Nephron progenitor cell (in vitro differentiated cells): ENCODE results near the gene ABCC4.

Source experiments
- DNase-seq: peaks from one replicate; pipeline ENCODE4 v3.0.0; 2021
- H3K27ac Mint-ChIP-seq: 2 replicates; pipeline ENCODE4 v1.8.0; 2021; ENCODE audit warnings: mild to moderate bottlenecking, moderate library complexity, mixed read lengths
- H3K27me3 Mint-ChIP-seq: 2 replicates; pipeline ENCODE4 v1.8.0; 2021; ENCODE audit warnings: mild to moderate bottlenecking, low read depth, mixed read lengths; ENCODE audit not compliant: poor library complexity
- H3K36me3 Mint-ChIP-seq: 2 replicates; pipeline ENCODE4 v1.8.0; 2021; ENCODE audit warnings: low read depth, mixed read lengths
- H3K4me1 Mint-ChIP-seq: 2 replicates; pipeline ENCODE4 v1.8.0; 2021; ENCODE audit warnings: mixed read lengths
- H3K4me3 Mint-ChIP-seq: 2 replicates; pipeline ENCODE4 v1.8.0; 2021; ENCODE audit warnings: mild to moderate bottlenecking, moderate library complexity, mixed read lengths
- H3K9me3 Mint-ChIP-seq: 2 replicates; pipeline ENCODE4 v1.8.0; 2021; ENCODE audit warnings: mild to moderate bottlenecking, moderate library complexity, mixed read lengths
- TF ChIP-seq, protein P1 (sequence below): fragments of 200-600 bp; sonication (generic); IDR thresholded peaks from 2 replicates; pipeline ENCODE4 v1.5.0; 2021; ENCODE audit warnings: antibody characterized with exemption

Gene ABCC4

GRCh38 chr13:94987081-94987480 is 314.2 kb downstream of the ABCC4 start:
- no peaks in the 10 kb centered on the region for H3K4me1 Mint-ChIP-seq
- no peak overlapping the region for H3K27ac Mint-ChIP-seq
- no peaks in the 10 kb centered on the region for H3K36me3 Mint-ChIP-seq
- no peak for DNase-seq
- TF ChIP-seq, protein P1, sequence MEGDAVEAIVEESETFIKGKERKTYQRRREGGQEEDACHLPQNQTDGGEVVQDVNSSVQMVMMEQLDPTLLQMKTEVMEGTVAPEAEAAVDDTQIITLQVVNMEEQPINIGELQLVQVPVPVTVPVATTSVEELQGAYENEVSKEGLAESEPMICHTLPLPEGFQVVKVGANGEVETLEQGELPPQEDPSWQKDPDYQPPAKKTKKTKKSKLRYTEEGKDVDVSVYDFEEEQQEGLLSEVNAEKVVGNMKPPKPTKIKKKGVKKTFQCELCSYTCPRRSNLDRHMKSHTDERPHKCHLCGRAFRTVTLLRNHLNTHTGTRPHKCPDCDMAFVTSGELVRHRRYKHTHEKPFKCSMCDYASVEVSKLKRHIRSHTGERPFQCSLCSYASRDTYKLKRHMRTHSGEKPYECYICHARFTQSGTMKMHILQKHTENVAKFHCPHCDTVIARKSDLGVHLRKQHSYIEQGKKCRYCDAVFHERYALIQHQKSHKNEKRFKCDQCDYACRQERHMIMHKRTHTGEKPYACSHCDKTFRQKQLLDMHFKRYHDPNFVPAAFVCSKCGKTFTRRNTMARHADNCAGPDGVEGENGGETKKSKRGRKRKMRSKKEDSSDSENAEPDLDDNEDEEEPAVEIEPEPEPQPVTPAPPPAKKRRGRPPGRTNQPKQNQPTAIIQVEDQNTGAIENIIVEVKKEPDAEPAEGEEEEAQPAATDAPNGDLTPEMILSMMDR: no peak
- H3K9me3 Mint-ChIP-seq: no peaks in the 10 kb centered on the region
- H3K4me3 Mint-ChIP-seq: no peak overlapping the region
- peaks cover 10% of the 10 kb centered on the region for H3K27me3 Mint-ChIP-seq

DNA sequence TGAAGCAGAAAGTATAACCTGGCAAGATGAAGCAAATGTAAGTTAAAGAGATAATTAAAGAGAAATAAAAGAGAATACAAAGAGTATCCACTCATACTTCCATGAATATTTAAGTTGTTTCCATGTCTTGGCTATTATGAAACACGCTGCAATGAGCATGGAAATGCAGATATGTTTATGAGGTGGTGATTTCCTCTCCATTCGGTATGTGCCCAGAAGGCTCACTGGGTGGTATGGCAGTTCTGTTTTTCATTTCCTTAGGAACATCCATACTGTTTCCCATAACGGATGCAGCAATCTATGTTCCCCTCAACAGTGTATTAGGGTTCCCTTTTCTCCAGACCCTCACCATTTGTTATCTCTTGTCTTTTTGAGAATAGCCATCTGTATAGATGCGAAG is 316.3 kb downstream of the ABCC4 start:
- H3K27ac Mint-ChIP-seq: no peak overlapping the region
- no peaks in the 10 kb centered on the region for H3K4me1 Mint-ChIP-seq
- no peak for DNase-seq
- H3K36me3 Mint-ChIP-seq: no peaks in the 10 kb centered on the region
- TF ChIP-seq, protein P1: no peak
- H3K4me3 Mint-ChIP-seq: no peak overlapping the region
- H3K27me3 Mint-ChIP-seq: peaks cover 5% of the 10 kb centered on the region
- no peaks in the 10 kb centered on the region for H3K9me3 Mint-ChIP-seq

DNA sequence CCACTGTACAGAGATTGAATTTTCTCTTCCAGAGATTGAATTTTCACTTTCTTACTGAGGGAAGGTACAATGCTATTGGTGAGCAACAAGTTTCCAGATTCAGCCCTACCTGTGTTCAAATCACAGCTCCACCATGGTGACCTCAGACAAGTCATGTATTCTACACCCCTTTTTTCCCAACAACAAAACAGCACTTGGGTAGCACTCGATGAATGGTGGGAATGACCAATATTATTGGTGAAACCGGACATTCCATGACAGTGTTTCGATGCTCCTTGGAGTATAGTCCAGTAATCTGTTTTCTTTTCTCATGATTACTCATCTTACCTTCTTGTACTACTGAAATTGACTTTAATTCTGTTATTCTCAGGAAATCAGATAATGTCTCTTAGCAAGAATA is 322.7 kb downstream of the ABCC4 start:
- peaks cover 5% of the 10 kb centered on the region for H3K9me3 Mint-ChIP-seq
- no peaks in the 10 kb centered on the region for H3K36me3 Mint-ChIP-seq
- H3K4me3 Mint-ChIP-seq: no peak overlapping the region
- TF ChIP-seq, protein P1: no peak
- H3K4me1 Mint-ChIP-seq: no peaks in the 10 kb centered on the region
- peaks cover 7% of the 10 kb centered on the region for H3K27me3 Mint-ChIP-seq
- DNase-seq: no peak
- no peak overlapping the region for H3K27ac Mint-ChIP-seq

DNA sequence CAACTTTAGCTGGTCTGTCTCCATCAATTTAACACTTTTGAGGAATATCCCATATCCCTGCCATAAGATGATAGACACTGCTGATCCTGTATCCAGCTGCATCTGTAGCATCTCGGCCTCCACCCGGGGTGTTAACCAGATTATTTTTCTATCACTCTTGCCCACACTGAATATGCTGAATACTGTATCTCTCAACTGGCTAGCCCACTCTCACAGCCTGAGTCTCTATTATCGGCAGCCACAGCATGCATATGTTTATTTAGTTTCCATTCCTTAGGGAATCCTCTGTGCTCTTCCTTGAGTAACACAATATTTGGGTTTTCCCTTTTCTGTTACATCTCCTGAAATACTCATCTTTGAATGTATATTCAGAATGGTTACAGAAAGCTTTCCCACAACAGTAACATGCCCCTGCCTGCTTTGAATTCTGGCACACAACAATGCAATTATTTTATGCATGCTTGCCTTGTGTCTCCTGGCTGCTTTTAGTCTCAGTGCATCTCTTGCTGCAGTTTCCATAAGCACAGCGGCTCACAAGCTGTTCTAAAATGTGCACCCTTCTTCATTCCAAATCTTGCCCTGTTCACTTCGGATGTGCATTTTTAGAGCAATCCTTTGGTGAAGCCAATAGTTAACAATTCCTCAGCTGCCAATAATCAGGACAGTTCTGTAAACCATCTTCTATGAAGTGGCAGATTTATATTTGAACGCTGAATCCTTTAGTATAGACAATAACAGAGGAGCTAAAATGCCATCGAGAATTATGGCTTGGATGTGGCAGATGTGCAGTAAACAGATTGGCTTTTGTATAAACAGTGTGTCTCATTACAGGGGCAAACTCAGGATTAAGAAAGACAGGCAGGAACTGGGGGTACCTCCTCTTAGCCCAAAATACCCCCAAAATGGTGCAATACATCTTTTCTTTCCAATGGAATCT is 327.0 kb downstream of the ABCC4 start:
- no peak overlapping the region for H3K27ac Mint-ChIP-seq
- DNase-seq: no peak
- TF ChIP-seq, protein P1: no peak
- H3K9me3 Mint-ChIP-seq: peaks cover 5% of the 10 kb centered on the region
- H3K4me1 Mint-ChIP-seq: peaks cover 9% of the 10 kb centered on the region
- peaks cover 26% of the 10 kb centered on the region for H3K27me3 Mint-ChIP-seq
- H3K4me3 Mint-ChIP-seq: no peak overlapping the region
- H3K36me3 Mint-ChIP-seq: no peaks in the 10 kb centered on the region

DNA sequence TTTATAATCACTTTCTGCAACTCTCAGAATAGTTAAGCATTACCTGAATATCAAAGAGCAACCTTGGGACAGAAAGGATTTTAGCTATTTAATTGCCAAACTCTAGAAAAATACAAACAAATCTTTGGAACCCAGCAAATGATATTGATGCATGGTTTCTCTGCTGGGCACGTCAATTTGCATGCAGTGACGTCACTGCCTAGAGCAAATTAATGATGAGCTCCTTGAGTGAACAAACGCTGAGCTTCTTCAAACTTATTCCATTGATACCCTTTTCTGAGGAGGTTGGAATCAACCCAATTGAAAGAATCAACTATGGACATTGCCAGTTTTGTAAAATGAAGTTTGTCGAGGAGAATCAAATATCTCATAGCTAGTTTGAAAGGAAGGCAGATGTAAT is 329.0 kb downstream of the ABCC4 start:
- H3K9me3 Mint-ChIP-seq: peaks cover 5% of the 10 kb centered on the region
- peaks cover 31% of the 10 kb centered on the region for H3K27me3 Mint-ChIP-seq

More for the DNA sequence above, 329.0 kb downstream of the ABCC4 start:
- no peak overlapping the region for H3K4me3 Mint-ChIP-seq
- TF ChIP-seq, protein P1: no peak
- peaks cover 17% of the 10 kb centered on the region for H3K4me1 Mint-ChIP-seq
- H3K27ac Mint-ChIP-seq: no peak overlapping the region
- no peaks in the 10 kb centered on the region for H3K36me3 Mint-ChIP-seq
- DNase-seq: no peak
